ENCODE results near the gene MED25. TPM values are rescaled to one million over a fixed set of nuclear protein-coding genes. Genes with fewer than 3 reads are reported as not detected.

Gene MED25
- total RNA-seq, 1 donor from 2014 or later: 58.1 TPM

DNA sequence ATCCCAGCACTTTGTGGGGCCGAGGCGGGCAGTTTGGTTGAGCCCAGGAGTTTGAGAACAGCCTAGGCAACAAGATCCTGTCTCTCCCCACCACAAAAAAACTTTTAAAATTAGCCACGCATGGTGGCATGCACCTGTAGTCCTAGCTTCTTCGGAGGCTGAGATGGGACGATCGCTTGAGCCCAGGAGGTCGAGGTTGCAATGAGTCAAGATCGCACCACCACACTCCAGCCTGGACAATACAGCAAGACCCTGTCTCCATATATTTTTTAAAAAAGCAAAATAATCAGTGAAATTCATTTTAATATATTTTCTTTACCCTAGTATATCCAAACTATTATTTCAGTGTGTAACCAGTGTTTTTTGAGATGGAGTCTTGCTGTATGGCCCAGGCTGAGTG lies 43.1 kb upstream of the MED25 start:
- Mint-ChIP-seq H3K4me1 (ENCODE audit: unreplicated experiment) (peaks cover 6% of the 10 kb centered on the region), H3K27ac (ENCODE audit: unreplicated experiment) (no peak overlapping the region), H3K4me3 (ENCODE audit: unreplicated experiment) (no peak overlapping the region), H3K27me3 (ENCODE audit: unreplicated experiment) (no peaks in the 10 kb centered on the region), H3K36me3 (ENCODE audit: unreplicated experiment) (peaks cover 13% of the 10 kb centered on the region), H3K9me3 (ENCODE audit: unreplicated experiment) (no peaks in the 10 kb centered on the region)
- TF ChIP-seq, protein P1, sequence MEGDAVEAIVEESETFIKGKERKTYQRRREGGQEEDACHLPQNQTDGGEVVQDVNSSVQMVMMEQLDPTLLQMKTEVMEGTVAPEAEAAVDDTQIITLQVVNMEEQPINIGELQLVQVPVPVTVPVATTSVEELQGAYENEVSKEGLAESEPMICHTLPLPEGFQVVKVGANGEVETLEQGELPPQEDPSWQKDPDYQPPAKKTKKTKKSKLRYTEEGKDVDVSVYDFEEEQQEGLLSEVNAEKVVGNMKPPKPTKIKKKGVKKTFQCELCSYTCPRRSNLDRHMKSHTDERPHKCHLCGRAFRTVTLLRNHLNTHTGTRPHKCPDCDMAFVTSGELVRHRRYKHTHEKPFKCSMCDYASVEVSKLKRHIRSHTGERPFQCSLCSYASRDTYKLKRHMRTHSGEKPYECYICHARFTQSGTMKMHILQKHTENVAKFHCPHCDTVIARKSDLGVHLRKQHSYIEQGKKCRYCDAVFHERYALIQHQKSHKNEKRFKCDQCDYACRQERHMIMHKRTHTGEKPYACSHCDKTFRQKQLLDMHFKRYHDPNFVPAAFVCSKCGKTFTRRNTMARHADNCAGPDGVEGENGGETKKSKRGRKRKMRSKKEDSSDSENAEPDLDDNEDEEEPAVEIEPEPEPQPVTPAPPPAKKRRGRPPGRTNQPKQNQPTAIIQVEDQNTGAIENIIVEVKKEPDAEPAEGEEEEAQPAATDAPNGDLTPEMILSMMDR (IDR thresholded peaks at IDR 0.05): no peak
- DNase-seq (ENCODE audit: extremely low spot score, unreplicated experiment): no peak

DNA sequence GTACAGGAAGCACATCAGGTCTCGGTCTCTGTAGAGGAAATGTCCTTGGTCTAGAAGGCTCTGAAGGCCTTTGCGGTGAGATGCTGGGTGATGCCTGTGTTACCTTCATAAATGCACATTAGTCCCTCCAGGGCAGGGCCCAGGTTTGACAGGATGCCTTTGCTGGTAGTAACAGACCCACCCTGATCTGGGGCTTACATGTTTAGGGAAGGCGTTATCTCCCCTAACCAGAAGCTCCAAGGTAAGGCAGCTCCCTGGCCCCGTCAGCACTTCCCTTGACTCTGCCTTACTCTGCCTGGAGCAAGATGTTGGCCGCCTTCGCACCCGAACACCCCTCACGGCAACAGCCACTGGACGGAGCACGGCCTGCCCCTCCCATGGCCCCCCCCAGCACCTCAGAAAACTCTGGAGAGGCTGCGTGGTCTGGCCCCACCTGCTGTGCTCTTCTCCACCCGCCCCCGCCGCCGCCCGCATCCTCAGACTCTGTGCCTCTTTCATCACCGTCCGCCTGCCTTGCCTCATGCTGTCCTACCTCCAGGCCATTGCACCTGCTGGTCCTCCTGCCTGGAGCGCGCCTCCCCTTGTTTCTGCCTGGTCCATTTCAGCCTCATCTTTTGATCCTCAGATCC lies 42.2 kb upstream of the MED25 start:
- Mint-ChIP-seq H3K27ac (ENCODE audit: unreplicated experiment) (no peak overlapping the region), H3K27me3 (ENCODE audit: unreplicated experiment) (no peaks in the 10 kb centered on the region), H3K9me3 (ENCODE audit: unreplicated experiment) (no peaks in the 10 kb centered on the region), H3K4me3 (ENCODE audit: unreplicated experiment) (no peak overlapping the region), H3K4me1 (ENCODE audit: unreplicated experiment) (peaks cover 8% of the 10 kb centered on the region), H3K36me3 (ENCODE audit: unreplicated experiment) (peaks cover 19% of the 10 kb centered on the region)
- TF ChIP-seq, protein P1 (IDR thresholded peaks at IDR 0.05): no peak
- DNase-seq (ENCODE audit: extremely low spot score, unreplicated experiment): no peak

- H3K27me3 Mint-ChIP-seq (ENCODE audit: unreplicated experiment): no peaks in the 10 kb centered on the region
- TF ChIP-seq, protein P1 (IDR thresholded peaks at IDR 0.05): no peak
- H3K27ac Mint-ChIP-seq (ENCODE audit: unreplicated experiment): no peak overlapping the region
- H3K9me3 Mint-ChIP-seq (ENCODE audit: unreplicated experiment): no peaks in the 10 kb centered on the region
- peaks cover 19% of the 10 kb centered on the region for H3K36me3 Mint-ChIP-seq (ENCODE audit: unreplicated experiment)
- H3K4me1 Mint-ChIP-seq (ENCODE audit: unreplicated experiment): peaks cover 10% of the 10 kb centered on the region
- no peak for DNase-seq (ENCODE audit: extremely low spot score, unreplicated experiment)
- no peak overlapping the region for H3K4me3 Mint-ChIP-seq (ENCODE audit: unreplicated experiment)
Measured at GRCh38 chr19:49776371-49776764, 41.7 kb upstream of the MED25 start.

GRCh38 chr19:49779731-49780555 lies 38.1 kb upstream of the MED25 start:
- peak overlapping the region; percentile 17 for H3K27ac Mint-ChIP-seq (ENCODE audit: unreplicated experiment)

DNA sequence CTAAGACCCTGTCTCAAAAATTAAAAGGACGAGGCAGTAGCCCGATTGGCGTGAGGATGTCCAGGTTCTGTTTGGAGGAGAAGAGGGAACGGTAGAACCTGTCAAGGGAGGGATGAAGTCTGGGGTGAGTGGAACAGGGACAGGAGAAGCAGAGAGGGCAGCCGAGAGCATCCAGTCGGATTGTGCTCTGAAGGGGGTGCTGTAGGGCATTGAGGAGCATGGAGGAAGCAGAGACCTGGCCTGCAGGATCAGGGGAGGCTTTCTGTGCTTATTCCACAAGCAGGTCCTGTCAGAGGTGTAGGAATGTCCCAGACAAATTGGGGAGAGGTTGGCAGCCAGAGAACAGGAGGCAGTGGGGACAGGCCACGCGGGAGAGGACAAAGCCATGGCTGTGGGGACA lies 37.2 kb upstream of the MED25 start:
- H3K27ac Mint-ChIP-seq (ENCODE audit: unreplicated experiment): peak overlapping the region; percentile 17
- DNase-seq (ENCODE audit: extremely low spot score, unreplicated experiment): no peak
- TF ChIP-seq, protein P1 (IDR thresholded peaks at IDR 0.05): no peak
- H3K9me3 Mint-ChIP-seq (ENCODE audit: unreplicated experiment): no peaks in the 10 kb centered on the region
- H3K27me3 Mint-ChIP-seq (ENCODE audit: unreplicated experiment): no peaks in the 10 kb centered on the region
- H3K4me1 Mint-ChIP-seq (ENCODE audit: unreplicated experiment): peaks cover 4% of the 10 kb centered on the region
- no peak overlapping the region for H3K4me3 Mint-ChIP-seq (ENCODE audit: unreplicated experiment)
- H3K36me3 Mint-ChIP-seq (ENCODE audit: unreplicated experiment): peaks cover 37% of the 10 kb centered on the region

More at GRCh38 chr19:49779731-49780555, 38.1 kb upstream of the MED25 start:
- Mint-ChIP-seq H3K4me1 (ENCODE audit: unreplicated experiment) (peaks cover 4% of the 10 kb centered on the region), H3K27me3 (ENCODE audit: unreplicated experiment) (no peaks in the 10 kb centered on the region), H3K9me3 (ENCODE audit: unreplicated experiment) (no peaks in the 10 kb centered on the region), H3K36me3 (ENCODE audit: unreplicated experiment) (peaks cover 31% of the 10 kb centered on the region), H3K4me3 (ENCODE audit: unreplicated experiment) (no peak overlapping the region)
- TF ChIP-seq, protein P1 (IDR thresholded peaks at IDR 0.05): no peak
- no peak for DNase-seq (ENCODE audit: extremely low spot score, unreplicated experiment)

Data from osteocyte (in vitro differentiated cells).